HG02678 (cell line): Measurements from ENCODE around the gene PRKCG.
A peak's percentile ranks its signal among the peaks of the same experiment; 100 is the strongest.

Experiments used
- ATAC-seq: cut with Tn5 transposase; IDR thresholded peaks from one replicate; pipeline ENCODE4 v1.9.1; 2021; ENCODE audit warnings: mild to moderate bottlenecking, moderate library complexity; ENCODE audit not compliant: unreplicated experiment

The PRKCG gene

GRCh38 chr19:53871454-53871853, 10.5 kb upstream of the PRKCG start:
- no peak for ATAC-seq

- ATAC-seq = no peak
Observed at GRCh38 chr19:53872762-53873161, 9.2 kb upstream of the PRKCG start.

- ATAC-seq = no peak
Observed at GRCh38 chr19:53873773-53874605, 8.0 kb upstream of the PRKCG start.

- no peak for ATAC-seq
Observed at GRCh38 chr19:53874606-53874990, 7.4 kb upstream of the PRKCG start.

GRCh38 chr19:53875602-53876325, 6.2 kb upstream of the PRKCG start:
- ATAC-seq = no peak

- ATAC-seq = no peak
Observed at GRCh38 chr19:53876651-53877224, 5.3 kb upstream of the PRKCG start.

GRCh38 chr19:53877361-53877766, 4.6 kb upstream of the PRKCG start:
- ATAC-seq = no peak

- ATAC-seq = no peak
Observed at GRCh38 chr19:53878776-53879139, 3.2 kb upstream of the PRKCG start.

- peak; percentile 94 for ATAC-seq
Observed at GRCh38 chr19:53879140-53880081, 2.6 kb upstream of the PRKCG start.

- ATAC-seq = no peak
Observed at GRCh38 chr19:53880711-53881481, 1.1 kb upstream of the PRKCG start.

- ATAC-seq = no peak
Observed at GRCh38 chr19:53882391-53883050, 524 bp downstream of the PRKCG start.

- no peak for ATAC-seq
Observed at GRCh38 chr19:53883231-53883661, 1.2 kb downstream of the PRKCG start.

GRCh38 chr19:53883741-53884140, 1.7 kb downstream of the PRKCG start:
- no peak for ATAC-seq

GRCh38 chr19:53884256-53884655, 2.3 kb downstream of the PRKCG start:
- no peak for ATAC-seq

GRCh38 chr19:53885036-53885435, 3.0 kb downstream of the PRKCG start:
- ATAC-seq = no peak

- no peak for ATAC-seq
Observed at GRCh38 chr19:53892301-53892980, 10.4 kb downstream of the PRKCG start.

GRCh38 chr19:53892981-53893325, 11.0 kb downstream of the PRKCG start:
- no peak for ATAC-seq

- ATAC-seq = no peak
Observed at GRCh38 chr19:53894707-53895106, 12.7 kb downstream of the PRKCG start.

- ATAC-seq = no peak
Observed at GRCh38 chr19:53896682-53897081, 14.7 kb downstream of the PRKCG start.
